Neural cell (in vitro differentiated cells): ENCODE data around the gene COL28A1. TPM values are rescaled to one million over a fixed set of nuclear protein-coding genes. Genes with fewer than 3 reads are reported as not detected.

Experiments
- H2AFZ ChIP-seq: fragments of 200-600, 300-800 bp; sonication (generic), shearing (Covaris generic); 2 replicates; pipeline ENCODE4 v1.6.0; 2014; ENCODE audit warnings: low read depth, mild to moderate bottlenecking, antibody characterized with exemption, low read length, moderate library complexity
- H3F3A ChIP-seq: fragments of 200-600 bp; shearing (Covaris generic); 2 replicates; pipeline ENCODE4 v1.6.1; 2016; ENCODE audit warnings: mild to moderate bottlenecking, moderate library complexity, mixed read lengths, antibody characterized with exemption, low read length; ENCODE audit not compliant: insufficient read depth, poor library complexity, severe bottlenecking
- H3K27ac ChIP-seq: fragments of 200-600, 300-800 bp; sonication (generic), shearing (Covaris generic); 2 replicates; pipeline ENCODE4 v1.5.1; 2014; ENCODE audit warnings: mild to moderate bottlenecking, low read length, moderate library complexity
- H3K27me3 ChIP-seq: fragments of 300-800, 200-600 bp; sonication (generic), shearing (Covaris generic); 2 replicates; pipeline ENCODE4 v1.6.0; 2014; ENCODE audit warnings: mild to moderate bottlenecking, low read depth, low read length, moderate library complexity; ENCODE audit not compliant: insufficient read depth
- H3K36me3 ChIP-seq: fragments of 300-800, 200-600 bp; sonication (generic), shearing (Covaris generic); 2 replicates; pipeline ENCODE4 v1.5.1; 2014; ENCODE audit warnings: mild to moderate bottlenecking, antibody characterized with exemption, low read length, moderate library complexity; ENCODE audit not compliant: insufficient read depth
- H3K4me2 ChIP-seq: fragments of 300-800, 200-600 bp; sonication (generic), shearing (Covaris generic); 2 replicates; pipeline ENCODE4 v1.6.0; 2014; ENCODE audit warnings: mild to moderate bottlenecking, low read length
- H3K4me3 ChIP-seq: fragments of 300-800, 200-600 bp; sonication (generic), shearing (Covaris generic); 2 replicates; pipeline ENCODE4 v1.5.1; 2014; ENCODE audit warnings: mild to moderate bottlenecking, low read length, moderate library complexity
- H3K79me2 ChIP-seq: fragments of 200-600 bp; shearing (Covaris generic); replicated peaks from 2 replicates; pipeline ENCODE4 v1.6.0; 2014; ENCODE audit warnings: mild to moderate bottlenecking, low read length, moderate library complexity; ENCODE audit not compliant: insufficient read depth
- H3K9ac ChIP-seq: fragments of 300-800, 200-600 bp; sonication (generic), shearing (Covaris generic); 2 replicates; pipeline ENCODE4 v1.6.1; 2016; ENCODE audit warnings: mild to moderate bottlenecking, low read length, mixed read lengths
- H3K9me2 ChIP-seq: fragments of 200-600 bp; shearing (Covaris generic); 2 replicates; pipeline ENCODE4 v1.6.1; 2016; ENCODE audit warnings: mild to moderate bottlenecking, low read length, mixed read lengths; ENCODE audit not compliant: insufficient read depth
- H3K9me3 ChIP-seq: fragments of 200-600, 300-800 bp; sonication (generic), shearing (Covaris generic); 2 replicates; pipeline ENCODE4 v1.6.1; 2016; ENCODE audit warnings: mild to moderate bottlenecking, mixed run types, low read length, moderate library complexity, mixed read lengths
- H4K20me1 ChIP-seq: fragments of 200-600 bp; shearing (Covaris generic); 2 replicates; pipeline ENCODE4 v1.6.1; 2016; ENCODE audit warnings: mild to moderate bottlenecking, mixed run types; ENCODE audit not compliant: insufficient read depth
- EP300 ChIP-seq: fragments of 450-650 bp; conservative IDR thresholded peaks from 2 replicates; pipeline ENCODE4 v1.6.1; 2014; ENCODE audit warnings: antibody characterized with exemption, mild to moderate bottlenecking, moderate library complexity; ENCODE audit not compliant: poor library complexity, severe bottlenecking
- EZH2 ChIP-seq: fragments of 200-600, 300-800 bp; shearing (Covaris generic), sonication (generic); IDR thresholded peaks from 2 replicates; pipeline ENCODE4 v1.6.1; 2014; ENCODE audit warnings: antibody characterized with exemption, low read length, borderline replicate concordance, mild to moderate bottlenecking; ENCODE audit not compliant: insufficient read depth, poor library complexity, severe bottlenecking
- MXI1 ChIP-seq: fragments of 450-650 bp; conservative IDR thresholded peaks from 2 replicates; pipeline ENCODE4 v1.6.1; 2014; ENCODE audit warnings: antibody characterized with exemption, mild to moderate bottlenecking; ENCODE audit not compliant: poor library complexity, severe bottlenecking
- POLR2AphosphoS5 ChIP-seq: IDR thresholded peaks from 2 replicates; pipeline ENCODE4 v1.6.1; 2012
- RAD21 ChIP-seq: fragments of 450-650 bp; conservative IDR thresholded peaks from 2 replicates; pipeline ENCODE4 v1.6.1; 2014; ENCODE audit warnings: antibody characterized with exemption, mild to moderate bottlenecking, moderate library complexity
- REST ChIP-seq: IDR thresholded peaks from 2 replicates; pipeline ENCODE4 v1.6.1; 2012; ENCODE audit warnings: borderline replicate concordance
- SMC3 ChIP-seq: fragments of 450-650 bp; conservative IDR thresholded peaks from 2 replicates; pipeline ENCODE4 v1.6.1; 2014; ENCODE audit warnings: antibody characterized with exemption, mild to moderate bottlenecking, moderate library complexity; ENCODE audit not compliant: poor library complexity
- TAF1 ChIP-seq: IDR thresholded peaks from 2 replicates; pipeline ENCODE4 v1.6.1; 2012; ENCODE audit warnings: low read depth
- polyA plus RNA-seq: library from polyadenylated mRNA; depleted of rRNA; stranded (reverse); fragments of >200 nt; gene quantifications from 2 replicates; pipeline ENCODE4 v1.2.3, GENCODE V29; 2014
- TF ChIP-seq, protein P1 (sequence below): fragments of 450-650 bp; IDR thresholded peaks from 2 replicates; pipeline ENCODE4 v1.5.1; 2014; ENCODE audit warnings: antibody characterized with exemption, mild to moderate bottlenecking, moderate library complexity; ENCODE audit not compliant: poor library complexity, severe bottlenecking

The COL28A1 gene
- polyA plus RNA-seq, 1 donor from 2014 or later, result 1.0 TPM

DNA sequence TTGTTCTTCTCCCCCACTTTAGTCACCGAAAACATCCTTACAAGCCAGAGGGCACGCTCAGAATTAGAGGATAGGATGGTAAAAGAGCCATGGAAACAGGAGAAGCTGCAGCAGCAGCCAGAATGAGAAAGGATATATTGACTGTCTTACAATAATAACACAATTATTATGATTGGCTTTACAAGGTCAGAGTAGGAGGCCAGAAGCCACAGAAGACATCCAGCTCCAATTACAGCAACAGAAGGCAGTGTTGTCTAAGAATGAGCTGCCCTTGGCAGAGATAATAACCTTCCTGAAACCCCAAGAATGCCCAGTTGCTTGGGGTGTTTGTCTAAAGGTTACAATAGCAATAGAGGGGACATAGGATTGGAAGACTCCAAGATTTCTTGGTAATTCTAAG, 184.5 kb downstream of the COL28A1 start:
- Histone ChIP-seq H3F3A (no peaks in the 10 kb centered on the region), H3K79me2 (no peaks in the 10 kb centered on the region), H2AFZ (no peak overlapping the region), H4K20me1 (no peaks in the 10 kb centered on the region), H3K9me3 (no peaks in the 10 kb centered on the region), H3K4me3 (no peak overlapping the region), H3K27ac (no peak overlapping the region), H3K4me2 (no peak overlapping the region), H3K9ac (no peak overlapping the region), H3K9me2 (no peaks in the 10 kb centered on the region), H3K27me3 (no peaks in the 10 kb centered on the region), H3K36me3 (no peaks in the 10 kb centered on the region)
- TF ChIP-seq POLR2AphosphoS5 (no peak), EP300 (no peak), SMC3 (no peak), RAD21 (no peak), REST (no peak), EZH2 (no peak), MXI1 (no peak)
- TF ChIP-seq, protein P1, sequence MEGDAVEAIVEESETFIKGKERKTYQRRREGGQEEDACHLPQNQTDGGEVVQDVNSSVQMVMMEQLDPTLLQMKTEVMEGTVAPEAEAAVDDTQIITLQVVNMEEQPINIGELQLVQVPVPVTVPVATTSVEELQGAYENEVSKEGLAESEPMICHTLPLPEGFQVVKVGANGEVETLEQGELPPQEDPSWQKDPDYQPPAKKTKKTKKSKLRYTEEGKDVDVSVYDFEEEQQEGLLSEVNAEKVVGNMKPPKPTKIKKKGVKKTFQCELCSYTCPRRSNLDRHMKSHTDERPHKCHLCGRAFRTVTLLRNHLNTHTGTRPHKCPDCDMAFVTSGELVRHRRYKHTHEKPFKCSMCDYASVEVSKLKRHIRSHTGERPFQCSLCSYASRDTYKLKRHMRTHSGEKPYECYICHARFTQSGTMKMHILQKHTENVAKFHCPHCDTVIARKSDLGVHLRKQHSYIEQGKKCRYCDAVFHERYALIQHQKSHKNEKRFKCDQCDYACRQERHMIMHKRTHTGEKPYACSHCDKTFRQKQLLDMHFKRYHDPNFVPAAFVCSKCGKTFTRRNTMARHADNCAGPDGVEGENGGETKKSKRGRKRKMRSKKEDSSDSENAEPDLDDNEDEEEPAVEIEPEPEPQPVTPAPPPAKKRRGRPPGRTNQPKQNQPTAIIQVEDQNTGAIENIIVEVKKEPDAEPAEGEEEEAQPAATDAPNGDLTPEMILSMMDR, result no peak

GRCh38 chr7:7349156-7349555, 186.5 kb downstream of the COL28A1 start:
- H3K4me3 ChIP-seq, result no peak overlapping the region
- H3K27ac ChIP-seq, result no peak overlapping the region
- H3K9me2 ChIP-seq, result no peaks in the 10 kb centered on the region
- H3K79me2 ChIP-seq, result no peaks in the 10 kb centered on the region
- H3K4me2 ChIP-seq, result no peak overlapping the region
- TF ChIP-seq, protein P1, result no peak
- TF ChIP-seq TAF1 (no peak), EP300 (no peak), REST (no peak), EZH2 (no peak), SMC3 (no peak), RAD21 (no peak), MXI1 (no peak), POLR2AphosphoS5 (no peak)
- no peak overlapping the region for H2AFZ ChIP-seq
- no peaks in the 10 kb centered on the region for H3K27me3 ChIP-seq
- H3K36me3 ChIP-seq, result no peaks in the 10 kb centered on the region
- no peaks in the 10 kb centered on the region for H4K20me1 ChIP-seq
- no peaks in the 10 kb centered on the region for H3K9me3 ChIP-seq
- no peaks in the 10 kb centered on the region for H3F3A ChIP-seq
- no peak overlapping the region for H3K9ac ChIP-seq
